ENCODE data around the gene SRSF8. TPM values are rescaled to one million over a fixed set of nuclear protein-coding genes. Genes with fewer than 3 reads are reported as not detected.
"Not testable (repeated sequence)": the region's sequence is repeated elsewhere in the genome, so short reads cannot be mapped to it uniquely, and the experiment has no call there.

The SRSF8 gene, protein sequence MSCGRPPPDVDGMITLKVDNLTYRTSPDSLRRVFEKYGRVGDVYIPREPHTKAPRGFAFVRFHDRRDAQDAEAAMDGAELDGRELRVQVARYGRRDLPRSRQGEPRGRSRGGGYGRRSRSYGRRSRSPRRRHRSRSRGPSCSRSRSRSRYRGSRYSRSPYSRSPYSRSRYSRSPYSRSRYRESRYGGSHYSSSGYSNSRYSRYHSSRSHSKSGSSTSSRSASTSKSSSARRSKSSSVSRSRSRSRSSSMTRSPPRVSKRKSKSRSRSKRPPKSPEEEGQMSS
- total RNA-seq: 10 to 100 TPM; 30.3 to 42.2 (median 34.8) TPM

DNA sequence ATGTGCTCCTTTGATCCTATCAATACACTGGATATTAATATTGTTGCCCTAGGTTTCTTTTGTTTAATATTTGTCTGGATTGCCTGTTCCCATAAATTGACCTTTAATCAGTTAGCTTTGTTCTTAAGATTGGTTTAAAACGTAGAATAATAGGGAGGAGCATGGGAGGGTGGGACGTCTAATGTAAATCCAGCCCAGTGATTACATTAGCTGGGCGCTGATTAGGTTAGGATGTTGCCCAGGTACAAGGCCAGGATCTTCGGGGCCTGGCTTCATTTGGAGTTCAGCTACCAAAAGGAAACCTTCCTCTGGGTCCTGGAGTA lies at the start of gene SRSF8:
Gene SRSF8 (plus strand): TSS at position 204 of the 323 bp plus-strand sequence. CDS start 308 bp downstream, outside the sequence.
- intact Hi-C loops (cut with DNase I): loop anchor here (5.0 kb wide), 2 partner anchors 636 to 701 kb away; no protein-coding TSS in a partner anchor
- WGBS: 0% methylated on average over 4 of the region's 4 CpGs

DNA sequence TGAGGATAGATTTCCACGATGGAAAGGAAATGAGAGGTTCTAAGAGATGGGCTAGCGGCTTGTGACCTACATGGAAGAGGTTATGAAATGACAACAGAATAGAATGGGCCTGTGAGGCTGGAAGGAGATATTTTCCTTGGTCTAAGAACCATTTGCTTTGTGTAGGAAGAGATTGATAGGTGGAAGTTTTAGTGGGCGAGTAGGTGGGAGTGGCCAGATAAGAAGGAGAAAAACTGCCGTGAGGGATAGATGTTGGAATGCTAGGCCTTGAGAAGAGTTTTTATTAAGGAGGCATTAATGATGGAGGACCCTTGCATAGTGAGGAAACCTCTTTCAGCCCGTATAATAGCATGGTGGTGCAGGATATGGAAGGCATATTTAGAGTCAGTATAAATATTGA lies 45.3 kb upstream of the SRSF8 start:
- 87% methylated on average over 5 of the region's 5 CpGs for WGBS
- H3K4me3 ChIP-seq; H3K27ac ChIP-seq (replicated peaks in 1 of 4); H3K4me1 ChIP-seq; H3K9me3 ChIP-seq; H3K27me3 ChIP-seq; DNase-seq (ENCODE audit: extremely low spot score); intact Hi-C loops (cut with DNase I); H3K36me3 ChIP-seq: not testable (repeated sequence)

More for the DNA sequence above, at the start of gene SRSF8:
- peaks cover 11 to 28% (median 26%) of the 10 kb centered on the region in 4 donors for H3K4me1 ChIP-seq
- H3K27me3 ChIP-seq: peaks cover 0 to 7% (median 0%) of the 10 kb centered on the region in 4 donors
- no peak for DNase-seq (ENCODE audit: extremely low spot score)
- peak within 1 kb of the TSS; percentile 97 to 98 (median 98) for H3K27ac ChIP-seq (replicated peaks in 1 of 4)
- no peaks in the 10 kb centered on the region for H3K9me3 ChIP-seq
- peak within 1 kb of the TSS; percentile 78 to 89 (median 84) for H3K4me3 ChIP-seq
- H3K36me3 ChIP-seq: peaks cover 0 to 5% (median 0%) of the 10 kb centered on the region in 4 donors
- TF ChIP-seq POLR2AphosphoS5 (IDR thresholded peaks at IDR 0.05) (no peak), EP300 (IDR thresholded peaks at IDR 0.05) (no peak), POLR2A (IDR thresholded peaks at IDR 0.05; ENCODE audit: low read depth) (no peak)
- TF ChIP-seq, protein P1, sequence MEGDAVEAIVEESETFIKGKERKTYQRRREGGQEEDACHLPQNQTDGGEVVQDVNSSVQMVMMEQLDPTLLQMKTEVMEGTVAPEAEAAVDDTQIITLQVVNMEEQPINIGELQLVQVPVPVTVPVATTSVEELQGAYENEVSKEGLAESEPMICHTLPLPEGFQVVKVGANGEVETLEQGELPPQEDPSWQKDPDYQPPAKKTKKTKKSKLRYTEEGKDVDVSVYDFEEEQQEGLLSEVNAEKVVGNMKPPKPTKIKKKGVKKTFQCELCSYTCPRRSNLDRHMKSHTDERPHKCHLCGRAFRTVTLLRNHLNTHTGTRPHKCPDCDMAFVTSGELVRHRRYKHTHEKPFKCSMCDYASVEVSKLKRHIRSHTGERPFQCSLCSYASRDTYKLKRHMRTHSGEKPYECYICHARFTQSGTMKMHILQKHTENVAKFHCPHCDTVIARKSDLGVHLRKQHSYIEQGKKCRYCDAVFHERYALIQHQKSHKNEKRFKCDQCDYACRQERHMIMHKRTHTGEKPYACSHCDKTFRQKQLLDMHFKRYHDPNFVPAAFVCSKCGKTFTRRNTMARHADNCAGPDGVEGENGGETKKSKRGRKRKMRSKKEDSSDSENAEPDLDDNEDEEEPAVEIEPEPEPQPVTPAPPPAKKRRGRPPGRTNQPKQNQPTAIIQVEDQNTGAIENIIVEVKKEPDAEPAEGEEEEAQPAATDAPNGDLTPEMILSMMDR (IDR thresholded peaks at IDR 0.05): no peak

DNA sequence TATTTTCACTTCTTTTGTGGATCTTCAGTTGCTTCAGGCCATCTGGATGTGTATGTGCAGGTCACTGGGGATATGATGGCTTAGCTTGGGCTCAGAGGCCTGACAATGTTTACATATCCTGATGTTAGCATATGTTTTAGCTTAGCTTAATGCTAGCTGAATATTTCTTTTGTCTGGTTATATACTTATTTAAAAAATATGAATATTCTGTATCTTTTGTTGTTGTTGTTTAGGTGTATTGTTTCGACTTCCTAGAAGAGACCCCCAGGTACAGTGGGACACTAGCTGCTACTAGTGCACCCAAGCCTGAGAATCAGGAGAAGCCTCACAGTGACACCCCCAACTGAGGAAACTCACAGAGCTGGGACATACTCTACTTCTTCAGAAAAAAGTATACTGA lies 41.8 kb upstream of the SRSF8 start, which contains the start of gene KDM4E:
Gene KDM4E (plus strand): TSS at position 301 of the 400 bp plus-strand sequence. CDS start 300 bp downstream, outside the sequence.
- Histone ChIP-seq H3K9me3 (no peaks in the 10 kb centered on the region), H3K27me3 (no peaks in the 10 kb centered on the region), H3K27ac (replicated peaks in 1 of 4) (no peak within 1 kb of the TSS), H3K4me1 (no peaks in the 10 kb centered on the region), H3K4me3 (no peak within 1 kb of the TSS), H3K36me3 (no peaks in the 10 kb centered on the region)
- TF ChIP-seq EP300 (IDR thresholded peaks at IDR 0.05) (no peak), POLR2AphosphoS5 (IDR thresholded peaks at IDR 0.05) (no peak)
- DNase-seq (ENCODE audit: extremely low spot score): no peak
- WGBS: 87% methylated on average over 1 of the region's 1 CpG
- intact Hi-C loops (cut with DNase I): no loop called here

DNA sequence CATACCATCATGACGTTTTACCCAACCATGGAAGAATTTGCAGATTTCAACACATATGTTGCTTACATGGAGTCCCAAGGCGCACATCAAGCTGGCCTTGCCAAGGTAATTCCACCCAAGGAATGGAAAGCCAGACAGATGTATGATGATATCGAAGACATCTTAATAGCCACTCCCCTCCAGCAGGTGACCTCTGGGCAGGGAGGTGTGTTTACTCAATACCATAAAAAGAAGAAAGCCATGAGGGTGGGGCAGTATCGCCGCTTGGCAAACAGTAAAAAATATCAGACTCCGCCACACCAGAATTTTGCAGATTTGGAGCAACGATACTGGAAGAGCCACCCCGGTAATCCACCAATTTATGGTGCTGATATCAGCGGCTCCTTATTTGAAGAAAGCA lies 41.1 kb upstream of the SRSF8 start:
- H3K4me1 ChIP-seq; H3K4me3 ChIP-seq; H3K27me3 ChIP-seq; H3K27ac ChIP-seq (replicated peaks in 1 of 4); intact Hi-C loops (cut with DNase I); DNase-seq (ENCODE audit: extremely low spot score); H3K36me3 ChIP-seq; H3K9me3 ChIP-seq: not testable (repeated sequence)
- WGBS: 91% methylated on average over 7 of the region's 9 CpGs

DNA sequence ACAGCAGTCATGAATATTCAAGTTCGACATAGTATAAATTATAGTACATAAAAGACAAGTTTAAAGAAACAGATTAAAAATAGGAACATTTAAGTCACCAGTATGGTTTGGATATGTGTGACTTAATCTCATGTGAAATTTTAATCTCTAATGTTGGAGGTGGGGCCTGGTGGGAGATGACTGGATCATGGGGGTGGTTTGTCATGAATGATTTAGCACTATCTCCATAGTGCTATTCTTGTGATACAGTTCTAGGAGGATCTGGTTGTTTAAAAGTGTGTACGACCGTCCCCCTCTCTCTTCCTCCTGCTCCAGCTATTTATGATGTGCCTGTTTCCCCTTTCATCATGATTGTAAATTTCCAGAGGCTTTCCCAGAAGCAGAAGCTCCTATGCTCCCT lies 38.4 kb upstream of the SRSF8 start:
- H3K4me3 ChIP-seq: no peak overlapping the region
- no peaks in the 10 kb centered on the region for H3K27me3 ChIP-seq
- no peaks in the 10 kb centered on the region for H3K9me3 ChIP-seq
- H3K4me1 ChIP-seq: no peaks in the 10 kb centered on the region
- no peak for DNase-seq (ENCODE audit: extremely low spot score)
- intact Hi-C loops (cut with DNase I): no loop called here
- no peak for TF ChIP-seq EP300 (IDR thresholded peaks at IDR 0.05)
- TF ChIP-seq POLR2AphosphoS5 (IDR thresholded peaks at IDR 0.05): no peak
- TF ChIP-seq POLR2A (IDR thresholded peaks at IDR 0.05; ENCODE audit: low read depth): no peak
- TF ChIP-seq, protein P1 (IDR thresholded peaks at IDR 0.05): no peak
- 92% methylated on average over 3 of the region's 3 CpGs for WGBS
- no peak overlapping the region for H3K27ac ChIP-seq (replicated peaks in 1 of 4)
- no peaks in the 10 kb centered on the region for H3K36me3 ChIP-seq

DNA sequence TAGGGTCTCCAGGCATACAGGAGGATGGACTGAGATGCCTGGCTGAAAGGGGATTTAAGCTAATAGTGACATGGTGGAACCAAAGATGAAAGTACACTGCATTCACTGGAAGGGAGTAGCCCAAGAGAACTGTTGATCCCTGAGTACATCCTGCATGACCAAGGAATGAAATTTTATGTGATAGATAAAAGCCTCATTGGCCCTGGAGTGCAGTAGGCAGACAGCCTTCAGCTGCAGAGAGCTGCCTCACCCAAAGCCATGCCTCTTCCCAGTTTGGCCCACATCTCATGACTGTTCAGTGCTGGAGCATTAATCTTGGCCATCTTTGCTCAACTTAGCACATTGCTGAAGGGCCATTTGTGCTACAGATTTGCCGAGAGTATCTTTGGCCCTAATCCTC lies 33.7 kb upstream of the SRSF8 start:
- intact Hi-C loops (cut with DNase I): no loop called here
- Histone ChIP-seq H3K4me1 (peaks cover 0 to 5% (median 2%) of the 10 kb centered on the region in 4 donors), H3K9me3 (no peaks in the 10 kb centered on the region), H3K27me3 (peaks cover 0 to 16% (median 10%) of the 10 kb centered on the region in 4 donors), H3K36me3 (no peaks in the 10 kb centered on the region), H3K4me3 (no peak overlapping the region), H3K27ac (replicated peaks in 1 of 4) (no peak overlapping the region)
- DNase-seq (ENCODE audit: extremely low spot score): no peak
- 80% methylated on average over 1 of the region's 1 CpG for WGBS
- TF ChIP-seq, protein P1 (IDR thresholded peaks at IDR 0.05): no peak
- TF ChIP-seq POLR2AphosphoS5 (IDR thresholded peaks at IDR 0.05) (no peak), EP300 (IDR thresholded peaks at IDR 0.05) (no peak), POLR2A (IDR thresholded peaks at IDR 0.05; ENCODE audit: low read depth) (no peak)
